ENCODE measurements around the gene ZNF581.

The ZNF581 gene

DNA sequence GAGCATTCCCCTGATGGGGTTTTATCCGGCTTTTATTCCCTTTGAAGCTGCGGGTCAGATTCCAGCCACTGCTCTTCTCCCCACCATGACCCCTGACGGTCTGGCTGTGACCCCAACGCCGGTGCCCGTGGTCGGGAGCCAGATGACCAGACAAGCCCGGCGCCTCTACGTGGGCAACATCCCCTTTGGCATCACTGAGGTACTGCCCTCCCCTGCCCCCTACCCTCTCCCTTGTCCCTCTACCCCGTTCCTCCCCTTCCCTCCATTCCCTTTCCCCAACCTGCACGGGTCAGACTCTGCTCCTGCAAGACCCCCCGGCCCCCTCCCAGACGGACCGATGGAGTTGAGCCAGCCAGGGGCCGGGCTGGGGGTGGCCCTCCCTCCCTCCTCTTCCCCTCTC, 17.5 kb downstream of the ZNF581 start:
- in situ Hi-C loops (cut with MboI; ENCODE audit: low sequenced_read_pairs) = loop anchor here (25.0 kb wide), 2 partner anchors 1199 to 1474 kb away; partner anchors contain the start of genes CDC42EP5, LENG9, MBOAT7 and TSEN34
- Histone ChIP-seq H3K4me3 (no peak overlapping the region), H3K4me1 (peaks cover 11% of the 10 kb centered on the region), H3K9me3 (no peaks in the 10 kb centered on the region), H3K36me3 (replicated peaks) (peaks cover 72% of the 10 kb centered on the region), H3K27me3 (ENCODE audit: low read depth) (no peaks in the 10 kb centered on the region)
- DNase-seq (ENCODE audit: low spot score in 2 of 2) = no peak

DNA sequence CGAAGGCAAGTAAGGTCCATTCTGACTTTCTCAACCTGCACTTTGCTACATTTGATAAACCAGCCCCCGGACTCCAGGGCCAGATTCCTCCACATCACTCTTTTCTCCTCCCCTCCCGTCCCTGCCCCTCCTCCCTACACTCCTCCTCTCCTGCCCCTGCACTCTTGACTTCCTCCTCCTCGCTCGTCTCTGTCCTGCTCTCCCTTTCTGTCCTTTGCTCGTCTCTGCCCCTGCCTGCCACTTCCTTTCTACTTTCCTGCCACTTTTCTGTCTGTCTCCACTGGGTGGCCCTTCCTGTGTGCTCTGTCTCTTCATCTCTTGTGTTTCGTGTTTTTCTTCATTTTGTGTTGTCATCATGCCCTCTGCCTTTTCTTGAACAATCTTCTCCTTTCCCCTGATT, 18.4 kb downstream of the ZNF581 start:
- peaks cover 76% of the 10 kb centered on the region for H3K36me3 ChIP-seq (replicated peaks)
- no peak for DNase-seq (ENCODE audit: low spot score in 2 of 2)
- in situ Hi-C loops (cut with MboI; ENCODE audit: low sequenced_read_pairs) = loop anchor here (25.0 kb wide), 2 partner anchors 1200 to 1475 kb away; partner anchors contain the start of genes CDC42EP5, LENG9, MBOAT7 and TSEN34
- peaks cover 11% of the 10 kb centered on the region for H3K4me1 ChIP-seq
- no peaks in the 10 kb centered on the region for H3K9me3 ChIP-seq
- no peak overlapping the region for H3K4me3 ChIP-seq
- H3K27me3 ChIP-seq (ENCODE audit: low read depth) = no peaks in the 10 kb centered on the region

DNA sequence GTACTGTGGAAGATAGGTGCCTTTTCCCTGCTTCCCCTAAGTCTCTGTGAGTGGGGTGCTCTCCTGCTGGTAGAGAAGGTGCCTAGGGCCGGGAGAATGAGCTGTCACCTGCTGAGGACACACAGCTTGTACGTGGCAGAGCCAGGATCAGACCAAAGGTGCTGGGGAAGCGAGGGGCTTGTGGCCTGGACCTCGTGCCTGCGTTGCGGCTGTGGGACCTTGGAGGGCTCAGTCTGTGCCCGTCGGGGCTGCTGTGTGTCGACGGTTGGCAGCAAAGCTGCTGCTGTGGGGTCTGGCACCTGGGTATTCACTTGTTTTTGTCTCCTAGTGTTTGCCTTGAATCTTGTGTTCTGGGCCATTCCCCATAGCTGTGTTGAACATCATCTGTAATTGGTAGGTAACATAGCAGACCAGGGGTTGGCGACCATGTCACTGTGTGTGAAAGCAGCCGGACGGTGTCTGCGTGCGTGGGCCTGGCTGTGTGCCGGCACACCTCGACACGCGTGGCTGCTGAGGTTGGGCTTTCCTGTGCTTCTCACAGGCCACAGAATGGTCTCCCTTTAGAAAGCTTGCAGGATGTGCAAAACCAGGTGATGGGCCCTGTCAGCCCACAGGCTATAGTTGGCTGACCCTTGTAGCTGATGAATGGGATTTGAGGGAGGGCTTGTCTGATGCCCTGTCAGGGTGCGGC, 20.5 kb downstream of the ZNF581 start:
- DNase-seq (ENCODE audit: low spot score in 2 of 2) = no peak
- peaks cover 91% of the 10 kb centered on the region for H3K36me3 ChIP-seq (replicated peaks)
- no peaks in the 10 kb centered on the region for H3K9me3 ChIP-seq
- no peaks in the 10 kb centered on the region for H3K27me3 ChIP-seq (ENCODE audit: low read depth)
- no peak overlapping the region for H3K4me3 ChIP-seq
- in situ Hi-C loops (cut with MboI; ENCODE audit: low sequenced_read_pairs) = loop anchor here (25.0 kb wide), 2 partner anchors 1202 to 1477 kb away; partner anchors contain the start of genes CDC42EP5, LENG9, MBOAT7 and TSEN34
- H3K4me1 ChIP-seq = no peaks in the 10 kb centered on the region

DNA sequence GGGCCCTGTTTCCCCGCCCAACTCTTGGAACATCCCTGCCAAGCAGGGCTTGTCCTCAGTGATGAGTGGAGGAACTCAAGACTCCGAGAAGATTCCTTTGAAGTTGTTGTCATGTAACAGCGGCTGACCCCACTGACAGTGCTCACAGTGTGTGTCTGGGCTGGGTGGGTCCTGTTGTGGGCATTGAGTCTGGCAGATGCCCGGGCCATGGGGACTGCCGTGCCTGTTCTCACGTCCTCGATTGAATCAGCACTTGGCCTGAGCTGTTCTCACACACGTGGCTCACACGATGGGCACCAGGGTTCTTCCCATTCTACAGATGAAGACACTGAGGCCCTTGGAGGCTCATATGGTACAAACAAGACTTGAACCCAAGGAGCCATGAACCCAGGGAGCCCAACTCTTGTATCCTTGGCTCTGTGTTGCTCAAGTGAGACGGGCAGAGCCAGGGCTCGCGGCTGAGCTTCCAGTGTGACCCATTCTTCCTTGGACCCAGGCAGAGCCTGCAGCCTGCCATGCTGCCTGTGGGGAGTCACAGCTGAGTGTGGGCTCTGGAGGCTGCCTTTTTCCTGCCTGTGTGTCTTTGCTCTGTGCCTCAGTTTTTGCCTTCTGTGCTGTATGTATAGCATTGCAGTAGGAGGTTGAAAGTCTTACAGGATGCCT, 23.0 kb downstream of the ZNF581 start:
- DNase-seq (ENCODE audit: low spot score in 2 of 2) = no peak
- H3K27me3 ChIP-seq (ENCODE audit: low read depth) = no peaks in the 10 kb centered on the region
- H3K4me3 ChIP-seq = no peak overlapping the region
- H3K36me3 ChIP-seq (replicated peaks) = peaks cover 85% of the 10 kb centered on the region
- in situ Hi-C loops (cut with MboI; ENCODE audit: low sequenced_read_pairs) = loop anchor here (25.0 kb wide), 2 partner anchors 1204 to 1479 kb away; partner anchors contain the start of genes CDC42EP5, LENG9, MBOAT7 and TSEN34
- H3K9me3 ChIP-seq = no peaks in the 10 kb centered on the region
- no peaks in the 10 kb centered on the region for H3K4me1 ChIP-seq

DNA sequence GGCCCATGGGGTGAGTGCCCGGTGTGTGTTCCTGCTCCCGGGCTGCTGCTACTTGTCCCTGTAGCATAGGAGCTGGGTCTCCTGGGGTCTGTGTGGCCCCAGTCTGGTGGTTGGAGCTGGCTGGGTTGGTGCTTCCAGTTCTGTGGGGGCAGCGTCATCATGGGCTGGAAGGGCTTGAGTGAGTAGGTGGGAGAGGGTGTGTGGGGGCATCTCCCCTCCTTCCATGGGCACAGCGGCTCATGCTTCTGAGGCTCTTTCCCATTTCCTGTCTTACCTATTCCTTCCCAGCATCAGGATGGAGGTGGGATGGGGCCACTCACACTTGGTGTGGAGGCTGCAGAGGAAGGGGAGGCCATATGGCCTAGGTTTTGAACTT, 23.5 kb downstream of the ZNF581 start:
- in situ Hi-C loops (cut with MboI; ENCODE audit: low sequenced_read_pairs) = loop anchor here (25.0 kb wide), 2 partner anchors 1205 to 1480 kb away; partner anchors contain the start of genes CDC42EP5, LENG9, MBOAT7 and TSEN34
- peaks cover 80% of the 10 kb centered on the region for H3K36me3 ChIP-seq (replicated peaks)
- no peaks in the 10 kb centered on the region for H3K27me3 ChIP-seq (ENCODE audit: low read depth)
- H3K9me3 ChIP-seq = no peaks in the 10 kb centered on the region
- H3K4me3 ChIP-seq = no peak overlapping the region
- H3K4me1 ChIP-seq = no peaks in the 10 kb centered on the region
- DNase-seq (ENCODE audit: low spot score in 2 of 2) = no peak

DNA sequence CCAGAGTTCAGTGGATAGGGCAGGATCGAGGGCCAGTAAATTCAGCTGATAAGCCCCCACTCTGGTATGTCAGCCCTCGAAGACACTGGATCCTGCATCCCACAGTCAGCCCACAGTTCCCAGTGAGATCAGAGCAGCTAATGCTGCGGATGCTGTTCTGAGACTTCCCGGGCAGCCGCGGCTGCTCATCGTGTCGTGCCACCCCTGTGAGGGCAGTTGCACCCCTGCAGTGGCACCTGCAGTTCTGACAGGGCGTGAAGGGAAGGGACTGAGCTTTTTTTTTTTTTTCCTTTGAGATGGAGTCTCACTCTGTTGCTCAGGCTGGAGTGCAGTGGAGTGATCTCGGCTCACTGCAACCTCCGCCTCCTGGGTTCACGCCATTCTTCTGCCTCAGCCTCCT, 24.1 kb downstream of the ZNF581 start:
- Histone ChIP-seq H3K9me3 (no peaks in the 10 kb centered on the region), H3K4me3 (no peak overlapping the region), H3K4me1 (no peaks in the 10 kb centered on the region; the same call in 1 of the 2 replicates), H3K36me3 (replicated peaks) (peaks cover 82% of the 10 kb centered on the region), H3K27me3 (ENCODE audit: low read depth) (no peaks in the 10 kb centered on the region)
- in situ Hi-C loops (cut with MboI; ENCODE audit: low sequenced_read_pairs) = loop anchor here (25.0 kb wide), 2 partner anchors 1205 to 1480 kb away; partner anchors contain the start of genes CDC42EP5, LENG9, MBOAT7 and TSEN34
- no peak for DNase-seq (ENCODE audit: low spot score in 2 of 2)

DNA sequence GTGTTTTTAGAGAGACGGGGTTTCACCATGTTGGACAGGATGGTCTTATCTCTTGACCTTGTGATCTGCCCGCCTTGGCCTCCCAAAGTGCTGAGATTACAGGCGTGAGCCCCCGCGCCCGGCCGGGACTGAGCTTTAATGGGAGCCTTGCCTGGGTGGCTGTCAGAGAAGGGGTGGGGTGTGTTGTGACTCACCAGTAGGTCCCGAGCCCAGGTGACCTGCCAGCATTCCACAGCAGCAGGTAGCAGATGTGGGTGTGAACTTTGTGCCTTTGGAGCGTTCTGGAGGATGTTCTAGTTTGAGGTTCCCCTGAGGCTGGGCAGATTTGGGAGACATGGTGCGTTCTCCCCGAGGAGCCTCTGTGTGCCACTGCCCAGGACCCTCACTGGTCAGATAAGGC, 24.5 kb downstream of the ZNF581 start:
- Histone ChIP-seq H3K4me1 (no peaks in the 10 kb centered on the region; the same call in 1 of the 2 replicates), H3K27me3 (ENCODE audit: low read depth) (no peaks in the 10 kb centered on the region), H3K4me3 (no peak overlapping the region), H3K36me3 (replicated peaks) (peaks cover 78% of the 10 kb centered on the region), H3K9me3 (no peaks in the 10 kb centered on the region)
- in situ Hi-C loops (cut with MboI; ENCODE audit: low sequenced_read_pairs) = loop anchor here (25.0 kb wide), 2 partner anchors 1206 to 1481 kb away; partner anchors contain the start of genes CDC42EP5, LENG9, MBOAT7 and TSEN34
- no peak for DNase-seq (ENCODE audit: low spot score in 2 of 2)

DNA sequence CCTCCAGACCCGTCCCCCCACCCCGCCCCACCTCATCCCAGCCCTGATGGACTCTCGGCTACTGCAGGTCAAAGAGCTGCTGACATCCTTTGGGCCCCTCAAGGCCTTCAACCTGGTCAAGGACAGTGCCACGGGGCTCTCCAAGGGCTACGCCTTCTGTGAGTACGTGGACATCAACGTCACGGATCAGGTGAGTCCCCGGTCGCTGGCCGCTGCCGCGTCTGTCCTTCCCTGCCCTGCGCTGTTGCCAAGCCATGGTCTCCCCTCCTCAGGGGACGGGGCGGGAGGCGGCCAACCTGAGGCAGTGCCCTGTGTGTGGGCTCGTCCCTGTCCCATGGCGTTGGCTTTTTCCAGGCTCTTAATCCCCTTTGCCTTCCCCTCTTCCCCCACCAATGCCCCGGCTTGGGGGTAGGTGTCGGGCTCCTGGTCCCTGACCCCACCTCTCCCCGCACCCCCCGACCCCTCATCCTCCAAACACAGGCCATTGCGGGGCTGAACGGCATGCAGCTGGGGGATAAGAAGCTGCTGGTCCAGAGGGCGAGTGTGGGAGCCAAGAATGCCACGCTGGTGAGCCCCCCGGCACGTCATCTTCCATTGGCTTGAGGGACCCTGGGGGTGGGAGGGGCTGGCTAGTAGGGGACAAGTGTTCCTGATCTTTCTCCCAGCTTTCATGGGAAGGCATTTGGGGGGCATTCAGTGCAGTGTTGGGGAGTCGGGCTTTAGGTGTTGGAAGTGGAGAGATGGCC, 25.3 kb downstream of the ZNF581 start:
- Histone ChIP-seq H3K9me3 (no peaks in the 10 kb centered on the region), H3K27me3 (ENCODE audit: low read depth) (no peaks in the 10 kb centered on the region), H3K4me3 (no peak overlapping the region), H3K36me3 (replicated peaks) (peaks cover 75% of the 10 kb centered on the region), H3K4me1 (peaks cover 2% of the 10 kb centered on the region; the same call in 1 of the 2 replicates)
- in situ Hi-C loops (cut with MboI; ENCODE audit: low sequenced_read_pairs) = loop anchor here (25.0 kb wide), 2 partner anchors 1206 to 1481 kb away; partner anchors contain the start of genes CDC42EP5, LENG9, MBOAT7 and TSEN34
- DNase-seq (ENCODE audit: low spot score in 2 of 2) = no peak

DNA sequence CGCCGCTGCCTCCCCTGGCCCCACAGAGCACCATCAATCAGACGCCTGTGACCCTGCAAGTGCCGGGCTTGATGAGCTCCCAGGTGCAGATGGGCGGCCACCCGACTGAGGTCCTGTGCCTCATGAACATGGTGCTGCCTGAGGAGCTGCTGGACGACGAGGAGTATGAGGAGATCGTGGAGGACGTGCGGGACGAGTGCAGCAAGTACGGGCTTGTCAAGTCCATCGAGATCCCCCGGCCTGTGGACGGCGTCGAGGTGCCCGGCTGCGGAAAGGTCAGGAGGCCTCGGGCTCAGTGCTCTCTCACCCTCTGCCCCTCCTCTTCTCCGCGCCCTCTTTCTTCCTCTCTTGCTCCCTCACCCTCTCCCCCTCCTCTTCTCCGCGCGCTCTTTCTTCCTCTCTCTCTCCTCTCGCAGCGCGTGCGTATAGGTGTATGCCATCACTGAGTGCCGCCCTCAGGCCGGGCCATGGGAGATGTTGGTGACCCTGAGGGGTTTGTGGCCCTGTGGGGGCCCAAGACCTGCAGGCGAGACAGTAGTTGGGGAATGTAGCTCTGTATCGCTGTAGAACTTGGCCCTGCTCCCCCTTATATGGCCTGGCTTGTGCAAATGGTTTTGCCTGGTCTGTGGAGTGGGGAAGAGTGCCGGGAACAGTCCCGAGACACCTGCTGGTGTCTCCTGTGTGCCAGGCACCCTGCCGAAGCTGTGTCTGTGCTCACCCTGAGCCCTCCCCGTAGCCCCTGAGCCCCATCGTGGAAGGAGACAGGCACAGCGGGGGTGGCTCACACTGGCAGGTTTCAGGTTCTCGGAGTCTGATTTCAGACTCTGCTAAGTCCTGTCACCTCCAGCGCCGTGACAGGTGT, 26.2 kb downstream of the ZNF581 start:
- H3K36me3 ChIP-seq (replicated peaks) = peaks cover 71% of the 10 kb centered on the region
- in situ Hi-C loops (cut with MboI; ENCODE audit: low sequenced_read_pairs) = loop anchor here (25.0 kb wide), 2 partner anchors 1207 to 1482 kb away; partner anchors contain the start of genes CDC42EP5, LENG9, MBOAT7 and TSEN34
- H3K27me3 ChIP-seq (ENCODE audit: low read depth) = no peaks in the 10 kb centered on the region
- no peak for DNase-seq (ENCODE audit: low spot score in 2 of 2)
- no peak overlapping the region for H3K4me3 ChIP-seq
- H3K9me3 ChIP-seq = no peaks in the 10 kb centered on the region
- peaks cover 6% of the 10 kb centered on the region for H3K4me1 ChIP-seq

DNA sequence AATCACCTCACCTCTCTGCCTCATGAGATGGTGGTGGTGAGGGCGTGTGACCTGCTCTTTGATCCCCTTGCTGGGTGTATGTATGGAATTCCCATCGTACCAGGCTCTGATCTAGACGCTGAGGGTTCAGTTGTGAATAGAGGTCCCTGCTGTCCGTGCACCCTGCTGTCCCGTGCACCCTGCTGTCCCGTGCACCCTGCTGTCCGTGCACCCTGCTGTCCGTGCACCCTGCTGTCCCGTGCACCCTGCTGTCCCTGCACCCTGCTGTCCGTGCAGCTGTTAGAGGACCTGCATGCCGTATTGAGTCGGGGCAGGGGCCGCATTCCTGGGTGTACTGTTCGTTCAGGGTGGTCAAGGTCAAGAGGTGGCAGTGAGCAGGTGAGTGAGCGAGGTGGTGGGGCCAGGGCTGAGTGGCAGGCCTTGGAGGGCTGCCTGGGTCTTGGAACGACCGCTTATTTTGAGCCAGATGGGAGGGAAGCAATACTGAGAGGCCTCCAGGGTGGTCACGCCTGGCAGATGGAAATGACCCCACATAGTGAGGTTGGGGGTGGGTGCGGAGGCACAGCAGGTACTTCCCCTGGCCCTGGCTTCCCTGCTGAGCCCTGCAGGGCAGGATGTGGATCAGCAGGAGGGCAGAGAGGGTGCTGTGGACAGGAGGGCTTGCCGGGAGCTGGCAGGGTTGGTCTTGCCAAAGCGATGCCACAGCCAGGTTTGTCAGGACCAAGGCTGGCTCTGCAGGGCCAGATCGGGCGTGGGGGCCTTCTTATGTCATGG, 27.0 kb downstream of the ZNF581 start:
- Histone ChIP-seq H3K9me3 (no peaks in the 10 kb centered on the region), H3K4me1 (peaks cover 6% of the 10 kb centered on the region), H3K27me3 (ENCODE audit: low read depth) (no peaks in the 10 kb centered on the region), H3K4me3 (no peak overlapping the region), H3K36me3 (replicated peaks) (peaks cover 72% of the 10 kb centered on the region)
- peak in 1 of 2 experiments; percentile 38 for DNase-seq (ENCODE audit: low spot score in 2 of 2)
- in situ Hi-C loops (cut with MboI; ENCODE audit: low sequenced_read_pairs) = loop anchor here (25.0 kb wide), 2 partner anchors 1208 to 1483 kb away; partner anchors contain the start of genes CDC42EP5, LENG9, MBOAT7 and TSEN34

DNA sequence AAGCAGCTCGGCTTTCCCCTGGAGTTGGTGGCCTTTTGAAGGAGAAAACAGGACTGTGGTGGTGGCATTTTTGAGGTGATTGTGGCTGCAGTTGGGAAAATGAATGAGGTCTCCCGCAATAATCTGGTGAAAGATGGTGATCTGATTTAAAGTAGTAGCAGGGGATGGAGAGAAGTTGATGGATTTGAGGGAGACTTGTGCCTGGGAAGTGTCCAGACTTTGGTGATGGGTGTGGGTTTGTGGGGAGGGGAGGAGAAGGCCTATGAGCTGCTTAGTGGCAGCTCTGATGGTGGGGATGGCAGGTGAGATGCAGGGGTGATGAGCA, 27.6 kb downstream of the ZNF581 start:
- DNase-seq (ENCODE audit: low spot score in 2 of 2) = no peak
- Histone ChIP-seq H3K27me3 (ENCODE audit: low read depth) (no peaks in the 10 kb centered on the region), H3K36me3 (replicated peaks) (peaks cover 66% of the 10 kb centered on the region), H3K9me3 (no peaks in the 10 kb centered on the region), H3K4me3 (no peak overlapping the region), H3K4me1 (peaks cover 6% of the 10 kb centered on the region)
- in situ Hi-C loops (cut with MboI; ENCODE audit: low sequenced_read_pairs) = loop anchor here (25.0 kb wide), 2 partner anchors 1209 to 1484 kb away; partner anchors contain the start of genes CDC42EP5, LENG9, MBOAT7 and TSEN34

DNA sequence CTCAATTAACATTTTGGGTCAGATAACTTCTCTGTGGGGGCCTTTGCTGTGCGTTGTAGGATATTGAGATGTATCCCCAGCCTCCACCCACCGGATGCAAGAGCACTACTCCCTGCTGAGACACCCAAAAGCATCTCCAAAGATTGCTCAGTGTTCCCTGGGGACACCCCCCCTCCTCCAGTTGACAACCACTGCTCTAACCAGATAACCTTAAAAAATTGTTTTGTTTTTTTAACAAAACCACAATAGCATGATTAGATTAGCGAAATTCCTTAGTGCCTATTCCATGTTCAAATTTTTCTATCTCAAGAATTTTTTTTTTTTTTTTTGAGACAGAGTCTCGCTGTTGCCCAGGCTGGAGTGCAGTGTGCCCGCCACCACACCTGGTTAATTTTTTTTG, 29.0 kb downstream of the ZNF581 start:
- H3K4me3 ChIP-seq = no peak overlapping the region
- in situ Hi-C loops (cut with MboI; ENCODE audit: low sequenced_read_pairs) = loop anchor here (25.0 kb wide), 2 partner anchors 1210 to 1485 kb away; partner anchors contain the start of genes CDC42EP5, LENG9, MBOAT7 and TSEN34
- peaks cover 55% of the 10 kb centered on the region for H3K36me3 ChIP-seq (replicated peaks)
- H3K9me3 ChIP-seq = no peaks in the 10 kb centered on the region
- H3K4me1 ChIP-seq = peaks cover 6% of the 10 kb centered on the region
- DNase-seq (ENCODE audit: low spot score in 2 of 2) = no peak
- H3K27me3 ChIP-seq (ENCODE audit: low read depth) = no peaks in the 10 kb centered on the region

Measured in HAP-1 (cell line).